A549 (cell line): ENCODE measurements around the gene PRICKLE4. TPM values are rescaled to one million over a fixed set of nuclear protein-coding genes. Genes with fewer than 3 reads are reported as not detected.

Source experiments
- ATAC-seq, 2 experiments: fragments of 200-7000 bp in 1 of 2; fragments of >200 bp in 1 of 2; cut with Nextera tagmentation in 1 of 2; cut with Tn5 transposase in 1 of 2; 3 replicates each; pipeline versions ENCODE4 v1.8.0 to v1.9.1; 2018 to 2020; ENCODE audit warnings: mild to moderate bottlenecking in 1 of 2, moderate library complexity in 1 of 2
- CTCF ChIA-PET: fragments of 300-600 bp; sonication (Branson Sonifier 250); formaldehyde crosslinking; extraction: SDS; loops from one replicate; lab custom pipeline; 2021; ENCODE audit warnings: antibody characterized with exemption, inconsistent platforms; lab: Yijun Ruan, JAX
- POLR2A ChIA-PET: fragments of 350-600 bp; formaldehyde crosslinking; extraction: SDS; loops from one replicate; lab custom pipeline; 2021; ENCODE audit warnings: antibody characterized with exemption, inconsistent platforms; lab: Yijun Ruan, JAX
- DNase-seq, 2 experiments: peaks; one replicate each; pipeline versions ENCODE4 v3.0.0 to v3.0.0-alpha.2; 2011 to 2016; ENCODE audit warnings: low read depth in 1 of 2, low spot score in 1 of 2
- FAIRE-seq: peaks from 2 replicates; lab custom pipeline; 2011; peaks lifted over from hg19 to GRCh38; lab: Jason Lieb, UNC
- H3K27ac ChIP-seq, 2 experiments: fragments of >200 bp; sonication (Bioruptor Twin); formaldehyde crosslinking; 3 replicates each; pipeline ENCODE4 v1.5.1; 2016 to 2017
- H3K4me1 ChIP-seq: fragments of >200 bp; sonication (Bioruptor Twin); formaldehyde crosslinking; 3 replicates; pipeline ENCODE4 v1.6.1; 2016
- H3K4me2 ChIP-seq: fragments of >200 bp; sonication (Bioruptor Twin); formaldehyde crosslinking; 3 replicates; pipeline ENCODE4 v1.6.1; 2016
- H3K4me3 ChIP-seq: fragments of >200 bp; sonication (Bioruptor Twin); formaldehyde crosslinking; 3 replicates; pipeline ENCODE4 v1.5.1; 2016
- H3K9me3 ChIP-seq: fragments of >200 bp; sonication (Bioruptor Twin); formaldehyde crosslinking; 3 replicates; pipeline ENCODE4 v1.6.1; 2016
- BCL3 ChIP-seq: fragments of >200 bp; sonication (Bioruptor Twin); formaldehyde crosslinking; IDR thresholded peaks from 3 replicates; pipeline ENCODE4 v1.6.1; 2016
- CBX2 ChIP-seq: fragments of 200-600 bp; sonication (generic); IDR thresholded peaks from 2 replicates; pipeline ENCODE4 v1.6.1; 2016; ENCODE audit warnings: low read depth, mild to moderate bottlenecking, borderline replicate concordance
- CEBPB ChIP-seq, 2 experiments: fragments of >200 bp in 1 of 2; sonication (Bioruptor Twin) in 1 of 2; formaldehyde crosslinking in 1 of 2; IDR thresholded peaks; 2 replicates each; pipeline ENCODE4 v1.6.1; 2012 to 2016
- CHD4 ChIP-seq: fragments of 200-600 bp; sonication (generic); IDR thresholded peaks from 2 replicates; pipeline ENCODE4 v1.6.1; 2016; ENCODE audit warnings: antibody characterized with exemption, mild to moderate bottlenecking, borderline replicate concordance
- ELK1 ChIP-seq: fragments of 150-350 bp; IDR thresholded peaks from 2 replicates; pipeline ENCODE4 v1.6.1; 2014; ENCODE audit warnings: low read depth, mild to moderate bottlenecking, low read length
- ESRRA ChIP-seq: fragments of 150-350 bp; IDR thresholded peaks from 2 replicates; pipeline ENCODE4 v1.6.1; 2014; ENCODE audit warnings: mild to moderate bottlenecking, low read length, borderline replicate concordance
- HOXB5 ChIP-seq: fragments of 250-450 bp; sonication (Bioruptor Pico); IDR thresholded peaks from 2 replicates; pipeline ENCODE4 v1.5.0; 2020; ENCODE audit warnings: mild to moderate bottlenecking, moderate library complexity
- JUN ChIP-seq, 2 experiments: fragments of >200 bp; sonication (Bioruptor Twin); formaldehyde crosslinking; IDR thresholded peaks; 2 replicates in 1 of 2; 3 replicates in 1 of 2; pipeline ENCODE4 v1.6.1; 2016 to 2017
- MYC ChIP-seq: IDR thresholded peaks from 2 replicates; pipeline ENCODE4 v1.6.1; 2012; ENCODE audit warnings: mild to moderate bottlenecking, inconsistent platforms, low read length, improper control_type of control experiment, borderline replicate concordance
- POLR2A ChIP-seq: IDR thresholded peaks from 2 replicates; pipeline ENCODE4 v1.6.1; 2012; ENCODE audit warnings: mild to moderate bottlenecking, low read length
- RCOR1 ChIP-seq: fragments of 150-350 bp; IDR thresholded peaks from 2 replicates; pipeline ENCODE4 v1.6.1; 2014; ENCODE audit warnings: antibody characterized with exemption, low read length, low read depth
- REST ChIP-seq: fragments of 200-600 bp; sonication (generic); IDR thresholded peaks from 2 replicates; pipeline ENCODE4 v1.6.1; 2016; ENCODE audit warnings: antibody characterized with exemption, mild to moderate bottlenecking, moderate library complexity
- RFX5 ChIP-seq: fragments of 450-650 bp; IDR thresholded peaks from 2 replicates; pipeline ENCODE4 v1.7.1; 2014; ENCODE audit warnings: antibody characterized with exemption, mild to moderate bottlenecking, moderate library complexity
- TP53 ChIP-seq: fragments of 250-450 bp; sonication (Bioruptor Pico); IDR thresholded peaks from 2 replicates; pipeline ENCODE4 v1.5.0; 2021; ENCODE audit warnings: mild to moderate bottlenecking, moderate library complexity
- USF2 ChIP-seq: fragments of 450-650 bp; IDR thresholded peaks from 2 replicates; pipeline ENCODE4 v1.6.1; 2014; ENCODE audit warnings: antibody characterized with exemption
- ZC3H11A ChIP-seq: fragments of 450-650 bp; IDR thresholded peaks from 2 replicates; pipeline ENCODE4 v1.6.1; 2014; ENCODE audit warnings: antibody characterized with exemption, mild to moderate bottlenecking
- WGBS: methylation state at CpG from one replicate; pipeline ENCODE4 v1.1.6; 2017; ENCODE audit errors: missing lambda C conversion rate; 5-methylcytosine and 5-hydroxymethylcytosine counted together
- polyA plus RNA-seq, 4 experiments: library from polyadenylated mRNA; depleted of rRNA in 3 of 4; stranded (reverse); fragments of >200 nt; fragmentation: RNase III in 1 of 4; extraction: RNeasy Plus Mini Kit Qiagen cat#74134 plus additional on column Dnase treatment in 1 of 4; gene quantifications; 2 replicates in 3 of 4; 3 replicates in 1 of 4; pipeline ENCODE4 v1.2.3, GENCODE V29; 2011 to 2017

Gene PRICKLE4
- polyA plus RNA-seq, 2 of the 4 experiments (the other 2 are of a cell fraction), result 0.34 to 1.5 TPM

- peaks cover 14% of the 10 kb centered on the region for H3K4me1 ChIP-seq
- no peak overlapping the region for H3K4me2 ChIP-seq
- no peaks in the 10 kb centered on the region for H3K9me3 ChIP-seq
- H3K27ac ChIP-seq, result no peak overlapping the region
- DNase-seq, result no peak
- 91% methylated on average over 9 of the region's 10 CpGs for WGBS
- ATAC-seq, result no peak
- FAIRE-seq, result no peak
- no peak overlapping the region for H3K4me3 ChIP-seq
- TF ChIP-seq POLR2A (no peak), REST (no peak), CHD4 (no peak), HOXB5 (CRISPR knock-in tag) (no peak), ELK1 (no peak), USF2 (no peak), RFX5 (no peak), CBX2 (no peak), BCL3 (no peak), JUN (IDR thresholded peaks at IDR 0.05) (no peak), MYC (no peak), ZC3H11A (no peak), ESRRA (no peak)
- TF ChIP-seq, all 56 proteins: peak for 0
- ChIA-PET POLR2A (no interaction called here), CTCF (interaction anchor here (0.9 to 2.6 kb wide), 3 partner anchors 10 to 378 kb away, joined by 3 to 8 read pairs (median 3); partner anchors contain the start of gene TFEB)
Measured at GRCh38 chr6:41746107-41746506, 34.5 kb upstream of the PRICKLE4 start.

- H3K9me3 ChIP-seq, result no peaks in the 10 kb centered on the region
- ATAC-seq (no peak), DNase-seq (no peak), FAIRE-seq (no peak)
- H3K4me2 ChIP-seq, result no peak within 1 kb of the TSS
- H3K4me3 ChIP-seq, result no peak within 1 kb of the TSS
- 79% methylated on average over 15 of the region's 15 CpGs for WGBS
- H3K27ac ChIP-seq, result peak within 1 kb of the TSS in 1 of 2 experiments; percentile 17; a peak in 1 of 6 replicates
- CTCF ChIA-PET, result interaction anchor here (0.7 to 2.0 kb wide), 4 partner anchors 10 to 42 kb away, joined by 3 to 8 read pairs (median 4); no protein-coding TSS in a partner anchor
- TF ChIP-seq CEBPB (IDR thresholded peaks at IDR 0.05), result peak in 1 of 2 experiments; percentile 63; a peak in 1 of 4 replicates
- no peak for TF ChIP-seq TP53 (CRISPR knock-in tag)
- no peak for TF ChIP-seq RCOR1
- TF ChIP-seq, all 56 proteins: peak for 1
- POLR2A ChIA-PET, result no interaction called here
- H3K4me1 ChIP-seq, result no peaks in the 10 kb centered on the region; the same call in 1 of the 3 replicates
Measured at GRCh38 chr6:41747256-41748101, 33.1 kb upstream of the PRICKLE4 start, which contains the start of gene PGC. TSS of gene PGC (minus strand) at chr6:41747397. CDS start at chr6:41747334, 63 bp downstream.
